Gastrocnemius medialis (tissue), 4 donors: ENCODE results near the gene HDGF.

Experiments
- POLR2A ChIP-seq, 2 donors: fragments of 450-650 bp; IDR thresholded peaks; one replicate each; pipeline ENCODE4 v1.6.1; 2017; ENCODE audit warnings: antibody characterized with exemption in 2 of 2, mild to moderate bottlenecking in 2 of 2, moderate library complexity in 2 of 2
- TF ChIP-seq, protein P1 (sequence below), 5 experiments: fragments of 450-650 bp in 3 of 5; fragments of 200-600 bp in 2 of 5; sonication (generic) in 2 of 5; IDR thresholded peaks in 4 of 5; conservative IDR thresholded peaks in 1 of 5; 1 replicate in 4 of 5; 2 replicates in 1 of 5; pipeline ENCODE4 v1.5.1; 2016 to 2019; ENCODE audit warnings: antibody characterized with exemption in 5 of 5, mild to moderate bottlenecking in 3 of 5, moderate library complexity in 3 of 5

DNA sequence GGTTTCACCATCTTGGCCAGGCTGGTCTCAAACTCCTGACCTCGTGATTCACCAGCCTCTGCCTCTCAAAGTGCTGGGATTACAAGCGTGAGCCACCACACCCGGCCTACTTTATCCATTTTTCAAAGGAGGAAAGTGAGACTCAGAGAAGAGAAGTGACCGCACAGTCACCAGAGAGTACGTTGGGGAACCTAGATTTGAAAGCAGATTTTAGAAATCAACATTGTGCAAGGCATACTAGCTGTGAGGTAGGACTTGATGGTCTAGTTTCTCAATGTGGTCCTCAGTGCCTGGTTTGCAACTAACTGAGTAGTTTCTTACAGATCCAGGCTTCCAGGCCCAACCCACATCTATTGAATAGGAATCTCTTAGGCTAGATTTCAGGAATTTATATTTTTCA, 14.2 kb upstream of the HDGF start:
- TF ChIP-seq, protein P1, sequence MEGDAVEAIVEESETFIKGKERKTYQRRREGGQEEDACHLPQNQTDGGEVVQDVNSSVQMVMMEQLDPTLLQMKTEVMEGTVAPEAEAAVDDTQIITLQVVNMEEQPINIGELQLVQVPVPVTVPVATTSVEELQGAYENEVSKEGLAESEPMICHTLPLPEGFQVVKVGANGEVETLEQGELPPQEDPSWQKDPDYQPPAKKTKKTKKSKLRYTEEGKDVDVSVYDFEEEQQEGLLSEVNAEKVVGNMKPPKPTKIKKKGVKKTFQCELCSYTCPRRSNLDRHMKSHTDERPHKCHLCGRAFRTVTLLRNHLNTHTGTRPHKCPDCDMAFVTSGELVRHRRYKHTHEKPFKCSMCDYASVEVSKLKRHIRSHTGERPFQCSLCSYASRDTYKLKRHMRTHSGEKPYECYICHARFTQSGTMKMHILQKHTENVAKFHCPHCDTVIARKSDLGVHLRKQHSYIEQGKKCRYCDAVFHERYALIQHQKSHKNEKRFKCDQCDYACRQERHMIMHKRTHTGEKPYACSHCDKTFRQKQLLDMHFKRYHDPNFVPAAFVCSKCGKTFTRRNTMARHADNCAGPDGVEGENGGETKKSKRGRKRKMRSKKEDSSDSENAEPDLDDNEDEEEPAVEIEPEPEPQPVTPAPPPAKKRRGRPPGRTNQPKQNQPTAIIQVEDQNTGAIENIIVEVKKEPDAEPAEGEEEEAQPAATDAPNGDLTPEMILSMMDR (IDR thresholded peaks at IDR 0.05 in 4 of 5, conservative IDR thresholded peaks at IDR 0.05 in 1 of 5) = no peak
- TF ChIP-seq POLR2A (IDR thresholded peaks at IDR 0.05) = no peak
